Vagina (tissue), 2 donors: Measurements from ENCODE around the gene EN2. TPM values are rescaled to one million over a fixed set of nuclear protein-coding genes. Genes with fewer than 3 reads are reported as not detected.
"Not testable (repeated sequence)": the region's sequence is repeated elsewhere in the genome, so short reads cannot be mapped to it uniquely, and the experiment has no call there.

Experiments
- DNase-seq, 2 donors: peaks; one replicate each; pipeline ENCODE4 v3.0.0-alpha.2; 2017; ENCODE audit errors: extremely low spot score in 2 of 2
- H3K27ac ChIP-seq: fragments of 200-600 bp; sonication (generic); one replicate; pipeline ENCODE4 v1.5.1; 2019
- H3K27me3 ChIP-seq: fragments of 200-600 bp; sonication (generic); one replicate; pipeline ENCODE4 v1.5.1; 2019
- H3K36me3 ChIP-seq, 2 donors: fragments of 200-600 bp; sonication (generic); one replicate each; pipeline ENCODE4 v1.5.1; 2017 to 2019
- H3K4me1 ChIP-seq: fragments of 200-600 bp; sonication (generic); one replicate; pipeline ENCODE4 v1.5.1; 2019
- H3K4me3 ChIP-seq, 2 donors: fragments of 200-600 bp; sonication (generic); 1 replicate in 1 of 2; 2 replicates in 1 of 2; pipeline ENCODE4 v1.5.1; 2016 to 2019
- H3K9me3 ChIP-seq: fragments of 200-600 bp; sonication (generic); one replicate; pipeline ENCODE4 v1.5.1; 2019
- CTCF ChIP-seq, 3 experiments: fragments of 450-650 bp in 2 of 3; fragments of 200-600 bp in 1 of 3; sonication (generic) in 1 of 3; IDR thresholded peaks; one replicate each; pipeline ENCODE4 v1.5.1; 2017 to 2019; ENCODE audit warnings: antibody characterized with exemption in 3 of 3, mild to moderate bottlenecking in 2 of 3, moderate library complexity in 2 of 3
- POLR2A ChIP-seq, 2 donors: fragments of 450-650 bp; IDR thresholded peaks; one replicate each; pipeline ENCODE4 v1.6.1; 2017; ENCODE audit warnings: antibody characterized with exemption in 2 of 2, mild to moderate bottlenecking in 2 of 2, moderate library complexity in 2 of 2
- POLR2AphosphoS5 ChIP-seq, 2 donors: sonication (generic); formaldehyde crosslinking; IDR thresholded peaks; one replicate each; pipeline ENCODE4 v1.9.0; 2017; ENCODE audit warnings: antibody characterized with exemption in 2 of 2, mild to moderate bottlenecking in 2 of 2, low read depth in 1 of 2; ENCODE audit not compliant: insufficient read depth in 1 of 2
- intact Hi-C: fragments of 100-400 bp; cut with DNase I; formaldehyde crosslinking; loops from one replicate; pipeline ENCODE4 v1.15.1; 2023
- total RNA-seq: library from RNA; depleted of rRNA; stranded (reverse); fragments of >200 nt; gene quantifications from one replicate; pipeline ENCODE4 v1.2.3, GENCODE V29; 2016

EN2 gene
- total RNA-seq, 1 donor from 2014 or later: 0.98 TPM

GRCh38 chr7:155438777-155439176 is 19.2 kb upstream of the EN2 start:
- Histone ChIP-seq H3K4me1 (no peaks in the 10 kb centered on the region), H3K27ac (no peak overlapping the region), H3K36me3 (no peaks in the 10 kb centered on the region), H3K27me3 (no peaks in the 10 kb centered on the region), H3K4me3 (no peak overlapping the region), H3K9me3 (no peaks in the 10 kb centered on the region)
- TF ChIP-seq POLR2AphosphoS5 (IDR thresholded peaks at IDR 0.05; ENCODE audit: insufficient read depth in 1 of 2, low read depth in 1 of 2): no peak
- no peak for TF ChIP-seq POLR2A (IDR thresholded peaks at IDR 0.05)
- no peak for TF ChIP-seq CTCF (IDR thresholded peaks at IDR 0.05)
- intact Hi-C loops: no loop called here
- no peak for DNase-seq

GRCh38 chr7:155439311-155440017 is 18.5 kb upstream of the EN2 start:
- DNase-seq: no peak
- intact Hi-C loops: no loop called here
- TF ChIP-seq POLR2A (IDR thresholded peaks at IDR 0.05) (no peak), POLR2AphosphoS5 (IDR thresholded peaks at IDR 0.05; ENCODE audit: insufficient read depth in 1 of 2, low read depth in 1 of 2) (no peak), CTCF (IDR thresholded peaks at IDR 0.05) (no peak)
- Histone ChIP-seq H3K4me3 (no peak overlapping the region), H3K9me3 (no peaks in the 10 kb centered on the region), H3K27me3 (no peaks in the 10 kb centered on the region), H3K27ac (no peak overlapping the region), H3K4me1 (no peaks in the 10 kb centered on the region), H3K36me3 (no peaks in the 10 kb centered on the region)

- H3K4me3 ChIP-seq: no peak overlapping the region
- intact Hi-C loops: no loop called here
- H3K9me3 ChIP-seq: no peaks in the 10 kb centered on the region
- H3K36me3 ChIP-seq: no peaks in the 10 kb centered on the region
- H3K27me3 ChIP-seq: no peaks in the 10 kb centered on the region
- TF ChIP-seq CTCF (IDR thresholded peaks at IDR 0.05) (no peak), POLR2AphosphoS5 (IDR thresholded peaks at IDR 0.05; ENCODE audit: insufficient read depth in 1 of 2, low read depth in 1 of 2) (no peak), POLR2A (IDR thresholded peaks at IDR 0.05) (no peak)
- DNase-seq: no peak
- H3K4me1 ChIP-seq: no peaks in the 10 kb centered on the region
- no peak overlapping the region for H3K27ac ChIP-seq
Measured at GRCh38 chr7:155440018-155440410, 17.9 kb upstream of the EN2 start.

- TF ChIP-seq CTCF (IDR thresholded peaks at IDR 0.05) (no peak), POLR2A (IDR thresholded peaks at IDR 0.05) (no peak), POLR2AphosphoS5 (IDR thresholded peaks at IDR 0.05; ENCODE audit: insufficient read depth in 1 of 2, low read depth in 1 of 2) (no peak)
- no peaks in the 10 kb centered on the region for H3K36me3 ChIP-seq
- H3K27me3 ChIP-seq: no peaks in the 10 kb centered on the region
- no peaks in the 10 kb centered on the region for H3K9me3 ChIP-seq
- intact Hi-C loops: no loop called here
- no peak overlapping the region for H3K27ac ChIP-seq
- no peaks in the 10 kb centered on the region for H3K4me1 ChIP-seq
- no peak for DNase-seq
- no peak overlapping the region for H3K4me3 ChIP-seq
Measured at GRCh38 chr7:155441856-155442255, 16.1 kb upstream of the EN2 start.

- intact Hi-C loops: no loop called here
- Histone ChIP-seq H3K4me3 (no peak overlapping the region), H3K27me3 (peaks cover 7% of the 10 kb centered on the region), H3K9me3 (no peaks in the 10 kb centered on the region), H3K36me3 (no peaks in the 10 kb centered on the region), H3K27ac (no peak overlapping the region), H3K4me1 (peaks cover 15% of the 10 kb centered on the region)
- TF ChIP-seq CTCF (IDR thresholded peaks at IDR 0.05) (no peak), POLR2A (IDR thresholded peaks at IDR 0.05) (no peak), POLR2AphosphoS5 (IDR thresholded peaks at IDR 0.05; ENCODE audit: insufficient read depth in 1 of 2, low read depth in 1 of 2) (no peak)
- no peak for DNase-seq
Measured at GRCh38 chr7:155444746-155445145, 13.2 kb upstream of the EN2 start.

GRCh38 chr7:155445606-155446005 is 12.3 kb upstream of the EN2 start:
- H3K9me3 ChIP-seq, H3K27me3 ChIP-seq, H3K36me3 ChIP-seq, intact Hi-C loops, DNase-seq, H3K4me3 ChIP-seq, H3K27ac ChIP-seq: not testable (repeated sequence)
- peaks cover 18% of the 10 kb centered on the region for H3K4me1 ChIP-seq
